ENCODE measurements around the gene SCFD1.

Gene SCFD1

DNA sequence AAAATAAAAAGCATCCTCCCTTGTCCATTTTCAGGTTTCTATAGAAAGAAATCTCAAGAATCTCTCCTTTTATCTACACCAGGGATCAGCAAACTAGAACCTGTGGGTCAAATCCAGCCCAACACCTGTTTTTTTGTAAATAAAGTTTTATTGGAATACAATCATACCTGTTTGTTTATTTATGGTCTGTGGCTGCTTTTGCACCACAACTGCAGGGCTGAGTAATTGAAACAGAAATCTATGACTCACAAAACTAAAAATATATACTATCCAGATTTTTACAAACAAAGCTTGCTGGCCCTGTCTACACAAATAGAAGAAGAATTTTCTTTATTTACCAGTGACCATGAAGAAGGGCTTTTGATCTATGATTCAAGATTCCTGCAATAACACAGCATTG, 157.1 kb downstream of the SCFD1 start:
- Histone ChIP-seq H3K36me3 (no peaks in the 10 kb centered on the region), H3K4me1 (no peaks in the 10 kb centered on the region)
- DNase-seq, result no peak

More for the DNA sequence above, 157.1 kb downstream of the SCFD1 start:
- TF ChIP-seq, protein P1, sequence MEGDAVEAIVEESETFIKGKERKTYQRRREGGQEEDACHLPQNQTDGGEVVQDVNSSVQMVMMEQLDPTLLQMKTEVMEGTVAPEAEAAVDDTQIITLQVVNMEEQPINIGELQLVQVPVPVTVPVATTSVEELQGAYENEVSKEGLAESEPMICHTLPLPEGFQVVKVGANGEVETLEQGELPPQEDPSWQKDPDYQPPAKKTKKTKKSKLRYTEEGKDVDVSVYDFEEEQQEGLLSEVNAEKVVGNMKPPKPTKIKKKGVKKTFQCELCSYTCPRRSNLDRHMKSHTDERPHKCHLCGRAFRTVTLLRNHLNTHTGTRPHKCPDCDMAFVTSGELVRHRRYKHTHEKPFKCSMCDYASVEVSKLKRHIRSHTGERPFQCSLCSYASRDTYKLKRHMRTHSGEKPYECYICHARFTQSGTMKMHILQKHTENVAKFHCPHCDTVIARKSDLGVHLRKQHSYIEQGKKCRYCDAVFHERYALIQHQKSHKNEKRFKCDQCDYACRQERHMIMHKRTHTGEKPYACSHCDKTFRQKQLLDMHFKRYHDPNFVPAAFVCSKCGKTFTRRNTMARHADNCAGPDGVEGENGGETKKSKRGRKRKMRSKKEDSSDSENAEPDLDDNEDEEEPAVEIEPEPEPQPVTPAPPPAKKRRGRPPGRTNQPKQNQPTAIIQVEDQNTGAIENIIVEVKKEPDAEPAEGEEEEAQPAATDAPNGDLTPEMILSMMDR (IDR thresholded peaks at IDR 0.05; ENCODE audit: low read depth, low read length), result no peak
- peaks cover 18% of the 10 kb centered on the region for H3K27me3 ChIP-seq
- no peak overlapping the region for H3K4me3 ChIP-seq (ENCODE audit: low read depth, low read length)
- no peaks in the 10 kb centered on the region for H3K9me3 ChIP-seq

All from BE2C (cell line).